ENCODE results near the gene PRKCI.
"Not testable (repeated sequence)": the region's sequence is repeated elsewhere in the genome, so short reads cannot be mapped to it uniquely, and the experiment has no call there.

The PRKCI gene

GRCh38 chr3:170343859-170344258 is 121.6 kb downstream of the PRKCI start:
- DNase-seq (ENCODE audit: low read depth) = not testable (repeated sequence)

- DNase-seq (ENCODE audit: low read depth) = peak; percentile 42
Measured at GRCh38 chr3:170344971-170345370, 122.7 kb downstream of the PRKCI start.

- peak; percentile 82 for DNase-seq (ENCODE audit: low read depth)
Measured at GRCh38 chr3:170346481-170347392, 124.5 kb downstream of the PRKCI start.

GRCh38 chr3:170350515-170351413 is 128.5 kb downstream of the PRKCI start:
- no peak for DNase-seq (ENCODE audit: low read depth)

- no peak for DNase-seq (ENCODE audit: low read depth)
Measured at GRCh38 chr3:170352936-170353335, 130.7 kb downstream of the PRKCI start.

GRCh38 chr3:170353485-170353884 is 131.3 kb downstream of the PRKCI start:
- no peak for DNase-seq (ENCODE audit: low read depth)

GRCh38 chr3:170354760-170355159 is 132.5 kb downstream of the PRKCI start:
- DNase-seq (ENCODE audit: low read depth) = no peak

All from EH (cell line).